ENCODE measurements around the gene KRT71.

GRCh38 chr12:52587563-52587962, 34.6 kb upstream of the KRT71 start:
- no peak for TF ChIP-seq RAD21 (conservative IDR thresholded peaks at IDR 0.05)
- no peak for TF ChIP-seq TAF1 (IDR thresholded peaks at IDR 0.05; ENCODE audit: low read depth)
- TF ChIP-seq, protein P1, sequence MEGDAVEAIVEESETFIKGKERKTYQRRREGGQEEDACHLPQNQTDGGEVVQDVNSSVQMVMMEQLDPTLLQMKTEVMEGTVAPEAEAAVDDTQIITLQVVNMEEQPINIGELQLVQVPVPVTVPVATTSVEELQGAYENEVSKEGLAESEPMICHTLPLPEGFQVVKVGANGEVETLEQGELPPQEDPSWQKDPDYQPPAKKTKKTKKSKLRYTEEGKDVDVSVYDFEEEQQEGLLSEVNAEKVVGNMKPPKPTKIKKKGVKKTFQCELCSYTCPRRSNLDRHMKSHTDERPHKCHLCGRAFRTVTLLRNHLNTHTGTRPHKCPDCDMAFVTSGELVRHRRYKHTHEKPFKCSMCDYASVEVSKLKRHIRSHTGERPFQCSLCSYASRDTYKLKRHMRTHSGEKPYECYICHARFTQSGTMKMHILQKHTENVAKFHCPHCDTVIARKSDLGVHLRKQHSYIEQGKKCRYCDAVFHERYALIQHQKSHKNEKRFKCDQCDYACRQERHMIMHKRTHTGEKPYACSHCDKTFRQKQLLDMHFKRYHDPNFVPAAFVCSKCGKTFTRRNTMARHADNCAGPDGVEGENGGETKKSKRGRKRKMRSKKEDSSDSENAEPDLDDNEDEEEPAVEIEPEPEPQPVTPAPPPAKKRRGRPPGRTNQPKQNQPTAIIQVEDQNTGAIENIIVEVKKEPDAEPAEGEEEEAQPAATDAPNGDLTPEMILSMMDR (IDR thresholded peaks at IDR 0.05; ENCODE audit: poor library complexity, severe bottlenecking): no peak
- no peak for TF ChIP-seq SMC3 (conservative IDR thresholded peaks at IDR 0.05; ENCODE audit: poor library complexity)
